GM19023 (cell line): ENCODE data around the gene VEPH1.

Source experiments
- ATAC-seq: cut with Tn5 transposase; IDR thresholded peaks from one replicate; pipeline ENCODE4 v1.9.1; 2021; ENCODE audit warnings: mild to moderate bottlenecking, moderate library complexity; ENCODE audit not compliant: unreplicated experiment

VEPH1 gene

DNA sequence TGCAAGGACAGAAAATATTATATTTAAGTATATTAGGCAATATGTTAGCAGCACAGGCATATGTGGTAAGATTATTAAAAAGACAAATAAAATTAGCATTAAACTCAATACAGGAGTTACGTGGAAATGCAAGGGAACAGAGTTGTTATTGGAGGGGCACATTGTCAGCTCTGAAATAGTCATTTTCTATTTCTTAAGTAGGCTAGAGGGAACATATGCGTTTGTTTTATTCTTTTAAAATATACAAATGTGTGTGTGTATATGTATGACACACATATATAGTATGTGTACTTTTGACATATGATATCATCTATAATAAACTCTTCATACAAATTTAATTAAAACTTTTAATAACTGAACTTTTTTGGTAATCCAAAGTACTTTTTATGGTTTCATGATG lies 22.8 kb upstream of the VEPH1 start:
- ATAC-seq = no peak

DNA sequence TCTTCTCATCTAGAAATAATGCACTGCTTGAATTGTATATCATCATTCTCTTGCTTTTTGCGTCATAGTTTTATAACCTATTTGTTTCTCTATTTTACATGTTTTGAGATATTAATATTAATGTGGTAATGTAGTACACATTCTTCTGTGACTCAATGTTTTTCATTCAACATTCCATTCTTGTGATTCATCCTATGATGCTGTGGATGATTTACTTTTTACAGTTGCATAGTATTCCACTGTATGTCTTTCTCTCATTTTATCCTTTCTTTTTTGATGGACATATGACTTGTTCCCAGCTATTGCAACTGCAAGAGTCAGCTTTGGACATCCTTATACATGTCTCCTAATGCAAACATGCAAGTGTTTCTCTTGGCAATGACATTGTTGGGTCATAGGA lies 20.6 kb upstream of the VEPH1 start:
- no peak for ATAC-seq

DNA sequence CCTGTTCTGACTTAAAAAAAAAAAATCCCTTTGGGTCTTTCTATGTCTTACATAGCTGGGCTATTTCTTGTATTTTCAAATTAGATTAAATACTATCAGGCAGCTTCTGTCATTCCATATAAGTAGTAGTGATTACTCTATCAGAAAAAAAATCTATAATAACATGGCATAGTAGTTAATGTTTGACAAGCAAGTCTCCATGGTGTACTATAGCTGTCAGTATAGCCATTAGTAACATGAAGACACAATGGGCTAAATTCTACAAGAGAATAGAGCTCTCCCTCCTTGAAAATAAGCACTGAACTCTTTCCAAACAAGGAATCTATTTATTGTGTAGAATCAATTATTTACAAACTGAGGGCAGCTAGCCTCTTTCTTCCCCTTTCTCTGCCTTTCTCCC lies 19.4 kb upstream of the VEPH1 start:
- ATAC-seq = no peak

DNA sequence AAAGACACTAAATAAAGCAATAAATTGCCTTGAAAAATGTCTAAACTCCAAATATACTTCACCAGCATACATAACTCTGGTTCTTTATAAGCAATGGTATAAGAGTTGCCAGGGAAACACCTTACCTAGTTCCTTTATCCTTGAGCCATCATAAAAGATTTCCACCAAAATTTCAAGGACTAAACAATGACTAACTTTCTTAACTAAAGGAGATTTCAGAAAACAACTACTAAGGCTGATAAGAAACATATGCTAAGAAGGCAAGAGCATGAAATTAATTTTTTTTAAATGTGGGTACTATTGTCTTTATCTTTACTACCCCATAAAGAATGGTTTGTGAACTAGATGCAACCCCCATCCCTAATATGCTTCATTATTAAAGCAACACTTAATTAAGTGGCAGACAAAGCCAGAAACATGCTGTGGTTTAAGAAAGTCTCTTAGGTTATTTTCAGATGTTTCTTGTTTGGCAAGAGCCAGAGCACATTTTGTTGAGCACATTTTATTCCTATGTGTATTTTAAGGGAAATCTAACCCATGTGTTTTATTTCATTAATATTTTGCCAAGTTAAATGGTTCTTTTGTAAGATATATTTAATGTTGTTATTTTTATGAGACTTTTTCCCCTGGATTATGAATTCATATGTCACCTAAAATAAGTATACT lies 17.4 kb upstream of the VEPH1 start:
- no peak for ATAC-seq

DNA sequence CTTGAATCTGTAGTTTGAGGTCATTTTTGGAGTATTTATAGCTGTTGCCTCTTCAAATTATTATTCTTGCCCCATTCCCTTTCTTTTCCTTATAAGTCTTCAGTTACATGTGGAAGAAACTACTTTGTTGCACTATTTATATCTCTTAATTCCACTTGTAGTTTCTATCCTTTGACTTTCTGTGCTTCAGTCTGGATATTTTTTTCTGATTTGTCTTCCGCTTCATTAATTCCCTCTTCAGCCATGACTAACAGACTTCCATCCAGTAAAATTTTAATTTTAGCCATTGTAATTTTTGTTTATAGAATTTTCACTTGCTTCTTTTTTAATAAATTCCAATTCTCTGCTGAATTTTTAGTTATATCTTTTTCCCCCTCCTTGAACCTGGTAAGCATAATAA lies 15.7 kb upstream of the VEPH1 start:
- no peak for ATAC-seq

DNA sequence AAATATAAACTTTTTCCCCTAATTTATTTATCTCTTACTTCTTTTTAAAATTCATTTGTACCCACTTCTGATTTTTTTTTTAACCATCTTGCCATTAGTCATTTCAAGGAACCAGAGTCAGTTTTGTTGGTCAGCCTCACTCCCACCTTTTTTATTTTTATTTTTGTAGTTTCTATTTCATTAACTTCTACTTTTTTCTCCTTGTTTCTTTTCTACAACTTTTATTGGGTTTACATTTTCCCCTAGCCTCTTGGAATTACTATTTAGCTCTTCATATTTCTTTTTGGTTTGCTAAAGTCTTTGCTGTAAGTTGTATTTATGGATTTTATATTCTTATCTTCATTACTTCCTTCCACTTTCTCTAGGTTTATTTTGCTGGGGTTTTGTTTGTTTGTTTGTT lies 13.7 kb upstream of the VEPH1 start:
- no peak for ATAC-seq

DNA sequence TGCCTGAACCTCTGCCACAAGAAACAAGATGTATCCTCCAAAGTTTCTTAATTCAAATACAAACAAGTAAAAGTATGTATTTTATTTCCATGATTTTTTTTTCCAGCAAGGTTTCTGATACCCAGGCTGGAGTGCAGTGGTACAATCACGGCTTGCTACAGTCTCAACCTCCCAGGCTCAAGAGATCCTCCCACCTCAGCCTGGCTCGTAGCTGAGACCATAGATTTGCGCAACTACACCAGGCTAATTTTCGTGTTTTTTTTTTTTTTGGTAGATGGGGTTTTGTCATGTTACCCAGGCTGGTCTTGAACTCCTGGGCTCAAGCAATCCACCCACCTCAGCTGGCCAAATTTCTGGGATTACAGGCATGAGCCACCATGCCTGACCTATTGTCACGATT lies 12.2 kb upstream of the VEPH1 start:
- ATAC-seq = no peak

DNA sequence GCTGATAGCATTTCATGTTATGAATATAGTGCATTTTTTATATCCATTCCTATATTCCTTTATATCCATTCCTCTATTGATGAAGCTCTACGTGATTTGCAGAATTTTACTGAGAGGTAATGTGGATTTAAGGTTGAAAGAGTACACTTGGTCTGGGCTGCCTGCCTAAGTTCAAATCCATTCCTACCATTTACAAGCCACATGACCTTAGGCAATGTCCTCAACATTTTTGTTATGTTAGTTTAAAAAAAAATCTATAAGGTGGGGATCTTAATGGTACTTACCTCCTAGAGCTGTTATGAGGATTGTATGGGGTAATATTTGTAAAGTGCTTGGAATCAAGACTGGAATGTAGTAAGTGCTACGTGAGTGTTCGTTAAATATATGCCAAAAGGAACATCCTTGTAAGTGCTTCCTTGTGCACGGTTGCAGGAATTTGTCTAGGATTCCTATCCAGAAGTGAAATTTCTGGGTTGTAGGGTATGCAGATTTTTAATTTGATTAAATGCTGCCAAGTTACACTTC lies 11.2 kb upstream of the VEPH1 start:
- no peak for ATAC-seq

DNA sequence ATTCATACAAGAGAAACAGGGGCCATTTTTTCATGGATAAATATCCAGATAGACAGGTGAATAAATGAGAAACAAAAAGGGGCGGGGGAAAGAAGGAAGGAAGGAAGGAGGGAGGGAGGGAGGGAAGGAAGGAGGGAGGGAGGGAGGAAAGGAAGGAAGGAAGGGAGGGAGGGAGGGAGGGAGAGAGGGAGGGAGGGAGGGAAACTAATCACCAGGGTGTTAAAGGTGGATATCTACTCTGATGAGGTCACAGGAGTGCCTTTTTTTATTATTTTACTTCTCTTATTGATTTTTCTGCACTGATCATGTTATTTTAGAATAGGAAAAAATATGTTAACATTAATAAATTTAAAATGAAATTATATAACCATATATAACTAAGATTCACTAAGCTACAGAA lies 10.4 kb upstream of the VEPH1 start:
- no peak for ATAC-seq

DNA sequence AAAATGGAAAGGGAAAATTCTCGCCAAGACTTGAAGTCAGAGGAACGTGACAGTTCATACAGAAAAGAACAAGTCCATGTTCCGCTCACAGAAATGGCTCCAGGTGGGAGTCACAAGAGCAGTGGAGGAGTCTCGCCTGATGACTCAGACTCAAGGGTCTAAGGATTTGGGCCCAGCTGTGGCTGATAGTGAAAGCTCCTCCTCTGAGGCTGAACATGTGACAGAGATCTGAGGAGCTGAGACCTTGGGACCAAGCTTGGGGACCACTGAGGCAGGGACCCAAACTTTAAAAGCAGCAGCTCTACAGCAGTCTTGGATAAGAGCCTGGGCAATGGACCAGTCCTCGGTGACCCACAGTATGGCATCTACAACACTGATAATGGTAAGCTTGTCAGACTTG lies 9.3 kb upstream of the VEPH1 start:
- ATAC-seq = no peak

DNA sequence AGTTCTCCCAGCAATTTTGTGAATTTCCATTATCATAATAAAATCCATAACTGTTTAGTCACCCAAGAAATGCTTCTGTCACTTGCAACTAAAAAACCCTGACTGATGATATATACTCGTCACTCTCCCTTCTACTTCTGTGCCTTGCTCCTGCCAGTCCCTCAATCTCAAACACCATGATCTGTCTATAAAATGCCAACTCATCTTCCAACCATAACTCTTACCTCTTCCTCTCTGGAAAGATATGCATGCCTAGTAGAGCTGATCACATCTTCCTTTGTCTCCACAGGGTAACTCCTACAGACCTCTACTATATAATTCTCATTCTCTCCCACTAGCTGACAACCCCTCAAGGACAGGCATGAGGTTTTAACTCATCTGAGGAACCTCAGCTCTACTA lies 5.2 kb upstream of the VEPH1 start:
- no peak for ATAC-seq

DNA sequence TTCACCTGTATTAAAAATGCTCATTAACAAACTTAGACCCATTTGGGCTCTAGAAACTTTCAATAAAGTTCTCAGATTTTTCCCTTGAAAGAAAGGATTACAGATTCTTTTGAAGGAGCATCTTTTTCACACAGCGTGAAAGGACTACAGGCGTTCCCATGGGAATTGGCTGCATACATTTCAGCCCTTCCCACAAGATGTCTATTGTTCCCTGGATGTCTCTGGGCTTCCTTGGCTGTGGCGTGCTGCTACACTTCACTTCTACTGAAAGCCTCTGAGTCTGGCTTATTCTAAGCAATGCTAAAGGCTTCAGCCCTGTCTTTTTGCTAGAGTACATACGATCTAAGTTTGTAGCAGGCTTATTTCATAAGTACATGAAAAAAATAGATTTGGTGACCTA lies 1.4 kb downstream of the VEPH1 start:
- ATAC-seq = no peak

DNA sequence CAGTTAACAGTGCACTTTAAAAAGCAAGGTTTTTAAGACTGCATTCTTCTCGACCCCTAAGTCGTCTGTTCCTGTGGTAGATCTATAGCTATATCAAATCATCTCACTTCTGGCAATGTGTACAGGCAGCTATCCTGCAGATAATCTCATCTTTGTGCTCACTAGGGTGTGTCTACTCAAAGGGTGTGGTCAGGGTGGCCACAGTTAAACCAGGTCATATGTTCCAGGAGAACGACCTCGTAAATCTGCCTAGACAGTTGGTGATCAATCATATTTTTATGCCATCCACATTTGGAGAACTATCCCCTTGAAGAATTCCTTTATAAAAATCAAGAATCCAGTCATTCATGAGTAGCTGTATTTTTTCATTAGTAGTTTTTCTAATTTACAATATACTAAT lies 3.0 kb downstream of the VEPH1 start:
- ATAC-seq = no peak

DNA sequence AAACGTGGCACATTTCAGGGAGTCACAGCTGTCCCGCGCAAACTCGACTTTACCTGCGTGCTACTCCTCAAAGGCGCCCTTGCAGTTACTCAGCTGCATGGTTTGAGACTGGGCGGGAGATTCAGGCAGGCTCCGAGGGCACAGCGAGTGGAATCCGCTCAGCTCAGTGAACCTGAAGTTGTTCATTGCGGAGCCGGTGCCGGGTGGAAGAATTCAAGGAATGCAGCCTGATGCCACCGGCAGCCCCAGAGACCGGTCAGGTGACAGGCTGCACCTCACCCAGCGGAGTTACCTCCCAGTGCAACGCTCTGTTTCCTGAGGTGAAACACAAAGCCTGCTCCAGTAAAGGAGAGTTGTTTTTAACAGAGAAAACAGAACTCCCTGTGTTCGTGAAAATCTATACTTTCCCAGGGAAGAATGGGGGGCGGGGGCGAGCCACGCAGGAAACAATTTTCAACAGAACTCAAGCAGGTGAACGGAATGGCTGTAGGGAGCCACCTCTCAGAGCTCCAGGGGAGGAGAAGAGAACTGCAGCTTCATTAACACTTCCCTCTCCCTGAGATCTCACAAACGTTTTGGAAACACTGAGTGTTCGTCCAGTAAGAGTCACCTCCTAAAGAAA lies 3.8 kb downstream of the VEPH1 start:
- no peak for ATAC-seq

DNA sequence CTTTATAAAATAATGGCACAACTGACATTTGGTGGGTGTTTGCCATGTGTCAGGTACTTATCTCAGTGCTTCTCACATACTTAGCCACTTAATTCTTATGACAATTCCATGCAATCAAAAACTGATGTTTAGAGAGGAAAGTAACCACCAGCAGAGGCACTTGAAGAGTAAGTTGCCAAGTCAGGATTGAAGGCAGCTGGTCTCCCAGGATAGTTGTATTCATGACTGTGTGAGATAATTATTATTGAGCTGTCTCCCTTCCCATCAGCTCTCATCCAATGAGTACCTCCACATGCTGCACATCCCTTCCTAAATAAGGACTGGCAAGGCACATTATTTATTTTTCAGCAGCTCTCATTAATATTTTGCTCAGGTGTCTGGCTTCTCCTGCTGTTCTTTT lies 4.8 kb downstream of the VEPH1 start:
- ATAC-seq = no peak

DNA sequence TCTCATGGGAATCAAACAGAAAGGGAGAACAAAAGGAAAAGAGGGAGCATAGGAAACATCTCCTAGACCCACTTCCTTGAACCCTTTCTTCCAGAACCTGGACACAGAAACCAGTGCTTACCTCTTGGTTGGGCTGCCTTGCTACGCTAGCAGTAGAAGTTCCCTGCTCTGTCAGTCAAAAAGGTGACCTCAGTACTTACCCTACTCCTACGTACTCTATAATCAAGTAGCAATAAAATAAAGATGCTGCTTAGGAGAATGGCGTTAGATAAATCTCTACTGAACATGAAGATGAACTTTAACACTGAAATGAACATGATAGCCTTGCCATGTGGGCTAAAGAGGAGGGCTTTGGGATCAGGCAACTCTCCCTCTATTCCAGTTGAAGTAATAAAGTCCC lies 7.4 kb downstream of the VEPH1 start:
- no peak for ATAC-seq

DNA sequence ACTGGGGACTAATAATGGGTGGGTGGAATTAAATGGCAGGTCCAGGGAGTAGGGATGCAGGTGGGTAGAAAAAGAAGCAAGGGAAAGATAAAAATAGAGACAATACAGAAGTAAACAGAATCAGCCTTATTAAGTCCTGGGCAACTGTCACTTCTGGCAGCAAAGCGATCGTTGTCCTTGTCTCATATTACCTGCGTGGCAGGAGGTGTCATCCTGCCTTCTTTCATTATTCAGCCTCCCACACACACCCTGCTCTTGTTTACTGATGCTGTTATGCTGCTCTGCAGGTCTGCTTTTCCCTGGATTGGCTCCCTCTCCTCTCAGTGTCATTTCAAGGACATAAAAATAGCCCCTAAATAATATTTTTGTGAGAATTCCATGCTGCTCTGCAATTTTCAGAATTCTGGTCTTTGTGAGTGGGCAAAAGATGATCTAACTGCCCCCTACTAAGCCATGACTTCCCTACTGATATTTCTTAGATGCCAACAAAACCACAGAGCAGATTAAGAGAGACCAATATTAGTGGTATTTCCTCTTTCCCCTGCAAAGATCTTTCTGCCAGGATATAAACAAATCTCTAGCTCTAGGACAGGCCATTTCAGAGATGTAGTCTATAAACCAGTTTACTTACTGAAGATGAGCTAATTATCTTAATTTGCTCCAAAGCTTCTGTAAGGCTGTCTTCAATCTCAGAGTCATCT lies 8.5 kb downstream of the VEPH1 start:
- ATAC-seq = no peak

DNA sequence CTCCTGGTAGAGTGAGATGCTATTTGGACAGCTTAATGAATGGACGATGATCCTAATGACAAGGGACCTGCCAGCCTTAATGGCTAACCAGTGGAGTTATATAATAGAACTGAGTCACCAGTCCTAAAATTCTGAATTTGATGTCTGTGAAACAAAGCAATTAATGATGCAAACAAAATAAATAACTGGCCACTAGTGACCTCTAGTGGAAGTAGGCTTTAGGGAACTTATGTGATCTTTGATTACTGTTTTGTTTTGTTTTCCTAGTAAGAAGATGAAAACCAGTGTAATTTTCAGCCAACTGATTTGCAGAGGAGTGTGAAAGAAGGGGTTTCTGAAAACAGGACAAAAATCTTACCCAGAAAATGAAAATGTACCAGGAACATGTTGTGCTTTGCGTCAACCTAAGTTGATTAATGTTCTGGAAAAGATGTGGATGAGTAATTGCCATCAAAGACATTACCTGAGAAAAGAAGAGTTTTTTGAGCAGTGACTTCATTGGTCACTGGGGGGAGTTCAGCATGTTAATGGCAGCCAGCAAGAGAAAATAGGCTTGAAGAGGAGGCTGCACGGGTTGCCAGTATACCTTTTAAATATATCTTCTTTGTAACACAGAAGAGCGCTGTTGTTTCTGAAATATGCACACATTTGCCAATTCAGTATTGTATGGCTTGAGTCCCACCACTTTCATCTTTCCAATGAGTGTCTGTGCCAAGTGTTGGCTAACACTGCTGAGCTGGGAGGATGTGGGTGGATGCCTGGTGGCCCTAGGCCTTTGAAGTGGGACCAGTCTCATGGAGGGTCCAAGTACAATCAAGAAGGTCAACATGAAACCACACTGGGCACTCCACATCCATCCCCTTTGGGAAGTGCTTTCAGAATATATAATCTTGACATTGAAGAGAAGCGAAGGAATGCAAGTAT lies 9.3 kb downstream of the VEPH1 start:
- ATAC-seq = no peak

DNA sequence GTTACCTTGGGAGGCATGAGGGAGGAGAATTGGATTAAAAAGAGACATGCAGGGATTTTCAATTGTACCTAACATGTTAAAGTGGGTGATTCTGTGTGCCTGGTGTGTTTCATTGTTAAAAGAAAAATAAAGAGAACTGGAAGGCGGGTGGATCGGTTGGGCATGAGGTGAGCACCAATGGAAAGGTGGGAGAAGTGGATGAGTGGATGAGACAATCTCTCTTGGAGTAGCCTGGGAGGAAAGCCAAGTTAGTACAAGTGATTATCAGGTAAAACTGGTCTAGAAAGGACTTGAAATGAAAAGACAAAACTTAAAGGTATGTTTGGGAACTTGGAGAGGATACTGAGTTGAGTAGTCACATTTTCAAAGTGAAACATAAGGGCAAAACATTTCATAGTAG lies 12.1 kb downstream of the VEPH1 start:
- no peak for ATAC-seq

DNA sequence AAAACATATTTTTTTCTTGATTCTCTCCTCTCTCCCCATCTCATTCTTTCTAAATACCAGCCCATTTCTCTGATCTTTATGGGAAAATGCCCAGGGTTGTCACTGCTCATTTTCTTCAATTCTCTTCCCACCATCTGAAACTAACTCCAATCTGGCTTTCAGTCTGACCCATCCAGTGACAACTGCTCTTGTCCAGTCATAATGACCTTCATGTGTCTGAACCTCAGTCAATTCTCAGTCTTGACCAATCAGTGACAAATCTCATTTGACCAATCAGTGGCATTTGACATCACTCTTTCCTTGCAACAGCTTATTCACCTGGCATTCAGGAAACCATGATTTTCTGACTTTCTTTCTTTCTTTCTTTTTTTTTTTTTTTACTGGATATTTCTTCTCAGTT lies 15.1 kb downstream of the VEPH1 start:
- no peak for ATAC-seq

DNA sequence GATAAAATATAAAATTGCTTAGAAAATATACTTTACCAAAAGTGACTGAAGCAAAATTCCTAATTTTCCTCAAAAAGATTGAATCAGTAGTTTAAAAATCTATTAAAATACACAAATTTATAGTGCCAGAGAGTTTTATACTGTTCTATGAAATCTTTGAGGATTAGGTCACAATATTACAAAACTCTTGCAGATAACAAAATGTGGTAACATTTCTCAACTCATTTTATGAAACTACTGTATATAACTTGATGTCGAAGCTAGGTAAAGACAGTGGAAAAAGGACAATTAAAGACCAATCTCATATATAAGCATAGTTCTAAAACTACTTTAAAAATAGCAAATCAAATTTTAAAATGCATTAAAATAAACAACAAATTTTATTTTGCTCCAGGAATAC lies 15.9 kb downstream of the VEPH1 start:
- no peak for ATAC-seq
